GM23338 (cell line): ENCODE data around the gene SUSD4.

ENCODE experiments used
- CREB1 ChIP-seq: fragments of 250-450 bp; sonication (Bioruptor Pico); IDR thresholded peaks from 2 replicates; pipeline ENCODE4 v1.5.0; 2020; ENCODE audit warnings: low read depth, mild to moderate bottlenecking, moderate library complexity
- CTCF ChIP-seq, 2 experiments: fragments of 200-600 bp in 1 of 2; sonication (generic) in 1 of 2; conservative IDR thresholded peaks; 2 replicates each; pipeline versions ENCODE4 v1.5.1 to v1.6.1; 2016 to 2017; ENCODE audit warnings: antibody characterized with exemption in 2 of 2, low read depth in 2 of 2, mild to moderate bottlenecking in 2 of 2, moderate library complexity in 1 of 2
- EZH2 ChIP-seq: fragments of 200-600 bp; sonication (generic); IDR thresholded peaks from one replicate; pipeline ENCODE4 v1.8.0; 2017; ENCODE audit warnings: antibody characterized with exemption, mild to moderate bottlenecking, low read depth; ENCODE audit not compliant: unreplicated experiment
- EZH2phosphoT487 ChIP-seq: fragments of 200-600 bp; sonication (generic); IDR thresholded peaks from one replicate; pipeline ENCODE4 v1.8.1; 2018; ENCODE audit warnings: antibody characterized with exemption; ENCODE audit not compliant: unreplicated experiment
- JUNB ChIP-seq: IDR thresholded peaks from one replicate; pipeline ENCODE4 v1.6.1; 2016; ENCODE audit warnings: antibody characterized with exemption; ENCODE audit not compliant: unreplicated experiment
- POLR2AphosphoS5 ChIP-seq: IDR thresholded peaks from 2 replicates; pipeline ENCODE4 v1.6.1; 2016; ENCODE audit warnings: antibody characterized with exemption, low read depth
- REST ChIP-seq: IDR thresholded peaks from one replicate; pipeline ENCODE4 v1.6.1; 2018; ENCODE audit warnings: antibody characterized with exemption; ENCODE audit not compliant: unreplicated experiment

GRCh38 chr1:223228201-223228600 lies 135.8 kb downstream of the SUSD4 start:
- TF ChIP-seq EZH2 (no peak), CTCF (conservative IDR thresholded peaks at IDR 0.05; ENCODE audit: low read depth in 2 of 2) (no peak), CREB1 (CRISPR knock-in tag) (no peak), POLR2AphosphoS5 (no peak), REST (no peak), JUNB (no peak), EZH2phosphoT487 (no peak)
